HS-27A (cell line): ENCODE results near the gene IZUMO4.
"Not testable (repeated sequence)": the region's sequence is repeated elsewhere in the genome, so short reads cannot be mapped to it uniquely, and the experiment has no call there.

Source experiments
- DNase-seq: peaks from one replicate; pipeline ENCODE4 v3.0.0-alpha.2; 2012; ENCODE audit warnings: low read depth, missing footprints

Gene IZUMO4

GRCh38 chr19:2123682-2124387, 27.1 kb downstream of the IZUMO4 start:
- DNase-seq: no peak

DNA sequence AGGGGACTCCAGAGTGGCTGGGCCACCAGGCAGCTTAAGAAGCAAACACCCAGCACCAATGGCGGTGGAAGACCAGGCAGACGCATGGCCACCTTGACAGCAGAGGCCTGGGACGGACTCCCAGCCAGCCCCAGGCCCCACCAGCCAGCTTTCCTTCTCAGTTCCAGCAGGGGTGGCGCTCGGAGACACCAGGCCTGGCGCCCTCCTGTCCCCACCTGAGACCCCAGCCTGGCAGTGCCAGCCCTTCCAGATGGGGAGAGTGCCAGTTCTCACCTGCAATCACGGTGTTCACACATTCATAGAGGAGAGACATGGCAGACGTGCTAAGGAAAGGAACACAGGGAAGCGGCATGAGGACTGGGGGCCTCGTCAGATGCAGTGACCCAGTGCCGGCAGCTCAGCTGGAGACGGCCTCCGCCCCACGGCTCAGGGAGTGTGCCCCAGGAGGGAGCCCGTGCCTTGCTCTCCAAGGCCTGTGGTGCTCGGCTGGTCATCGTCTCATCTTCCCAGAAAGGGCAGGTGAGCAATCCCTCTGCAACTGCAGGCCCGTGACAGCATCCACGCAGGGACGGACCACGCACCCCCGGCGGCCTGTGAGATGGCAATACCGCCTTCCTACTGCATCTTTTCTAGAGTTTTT, 30.3 kb downstream of the IZUMO4 start:
- no peak for DNase-seq

GRCh38 chr19:2127758-2128157, 31.0 kb downstream of the IZUMO4 start:
- DNase-seq: no peak

DNA sequence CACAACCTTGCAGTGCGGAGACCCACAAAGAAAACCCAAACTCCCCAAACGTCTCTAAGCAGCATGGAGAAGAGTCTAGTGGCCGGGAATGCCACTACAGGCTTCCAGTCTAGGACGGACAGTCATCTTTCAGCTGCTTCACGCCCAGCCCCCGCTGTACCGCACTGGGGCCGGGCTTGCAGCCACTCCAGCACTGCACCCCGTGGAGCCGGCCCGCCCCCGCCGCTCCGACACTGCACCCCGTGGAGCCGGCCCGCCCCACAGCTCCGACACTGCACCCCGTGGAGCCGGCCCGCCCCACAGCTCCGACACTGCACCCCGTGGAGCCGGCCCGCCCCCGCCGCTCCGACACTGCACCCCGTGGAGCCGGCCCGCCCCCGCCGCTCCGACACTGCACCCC, 31.5 kb downstream of the IZUMO4 start:
- not testable (repeated sequence) for DNase-seq

DNA sequence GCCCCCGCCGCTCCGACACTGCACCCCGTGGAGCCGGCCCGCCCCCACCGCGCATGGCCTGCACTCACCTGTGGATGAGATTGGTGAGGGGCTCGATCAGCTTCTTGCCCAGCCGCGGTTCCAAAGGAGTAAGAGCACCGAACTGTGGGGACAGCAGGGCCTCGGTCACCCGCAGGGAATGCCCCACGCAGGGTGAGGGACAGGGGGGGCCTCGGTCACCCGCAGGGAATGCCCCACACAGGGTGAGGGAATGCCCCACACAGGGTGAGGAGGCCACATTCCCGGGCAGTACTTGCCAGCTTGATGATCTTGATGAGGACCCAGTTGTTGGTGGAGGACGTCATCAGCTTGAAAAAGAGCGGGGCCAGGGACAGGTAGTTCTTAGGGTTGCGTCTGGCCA, 32.3 kb downstream of the IZUMO4 start:
- DNase-seq: no peak

GRCh38 chr19:2129486-2129885, 32.8 kb downstream of the IZUMO4 start:
- DNase-seq: no peak

GRCh38 chr19:2129892-2130770, 33.4 kb downstream of the IZUMO4 start:
- no peak for DNase-seq

DNA sequence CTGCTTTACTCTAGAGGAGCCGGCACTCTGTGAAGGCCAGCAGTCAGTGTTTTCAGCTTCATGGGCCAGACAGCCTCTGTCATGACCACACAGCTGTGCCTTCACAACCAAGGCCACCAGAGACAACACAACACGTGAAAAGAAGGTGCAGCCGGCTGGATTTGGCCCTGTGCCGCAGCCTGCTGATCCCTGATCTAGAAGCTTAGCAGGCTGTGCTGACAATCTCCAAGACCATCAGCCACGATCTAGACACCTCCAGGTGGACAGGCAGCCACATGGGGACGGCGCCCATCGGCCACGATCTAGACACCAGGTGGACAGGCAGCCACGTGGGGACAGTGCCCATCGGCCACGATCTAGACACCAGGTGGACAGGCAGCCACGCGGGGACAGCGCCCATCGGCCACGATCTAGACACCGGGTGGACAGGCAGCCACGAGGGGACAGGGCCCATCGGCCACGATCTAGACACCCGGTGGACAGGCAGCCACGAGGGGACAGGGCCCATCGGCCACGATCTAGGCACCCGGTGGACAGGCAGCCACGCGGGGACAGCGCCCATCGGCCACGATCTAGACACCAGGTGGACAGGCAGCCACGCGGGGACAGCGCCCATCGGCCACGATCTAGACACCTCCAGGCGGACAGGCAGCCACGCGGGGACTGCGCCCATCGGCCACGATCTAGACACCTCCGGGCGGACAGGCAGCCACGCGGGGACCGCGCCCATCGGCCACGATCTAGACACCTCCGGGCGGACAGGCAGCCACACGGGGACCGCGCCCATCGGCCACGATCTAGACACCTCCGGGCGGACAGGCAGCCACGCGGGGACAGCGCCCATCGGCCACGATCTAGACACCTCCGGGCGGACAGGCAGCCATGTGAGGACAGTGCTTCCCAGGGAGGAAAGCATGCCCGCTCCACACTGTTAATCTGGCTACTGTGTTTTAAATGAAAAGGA, 34.6 kb downstream of the IZUMO4 start:
- DNase-seq: not testable (repeated sequence)

- DNase-seq: no peak
These were observed 35.5 kb downstream of the IZUMO4 start for GRCh38 chr19:2132191-2132590.

- DNase-seq: no peak
These were observed 36.2 kb downstream of the IZUMO4 start for GRCh38 chr19:2132731-2133490.

DNA sequence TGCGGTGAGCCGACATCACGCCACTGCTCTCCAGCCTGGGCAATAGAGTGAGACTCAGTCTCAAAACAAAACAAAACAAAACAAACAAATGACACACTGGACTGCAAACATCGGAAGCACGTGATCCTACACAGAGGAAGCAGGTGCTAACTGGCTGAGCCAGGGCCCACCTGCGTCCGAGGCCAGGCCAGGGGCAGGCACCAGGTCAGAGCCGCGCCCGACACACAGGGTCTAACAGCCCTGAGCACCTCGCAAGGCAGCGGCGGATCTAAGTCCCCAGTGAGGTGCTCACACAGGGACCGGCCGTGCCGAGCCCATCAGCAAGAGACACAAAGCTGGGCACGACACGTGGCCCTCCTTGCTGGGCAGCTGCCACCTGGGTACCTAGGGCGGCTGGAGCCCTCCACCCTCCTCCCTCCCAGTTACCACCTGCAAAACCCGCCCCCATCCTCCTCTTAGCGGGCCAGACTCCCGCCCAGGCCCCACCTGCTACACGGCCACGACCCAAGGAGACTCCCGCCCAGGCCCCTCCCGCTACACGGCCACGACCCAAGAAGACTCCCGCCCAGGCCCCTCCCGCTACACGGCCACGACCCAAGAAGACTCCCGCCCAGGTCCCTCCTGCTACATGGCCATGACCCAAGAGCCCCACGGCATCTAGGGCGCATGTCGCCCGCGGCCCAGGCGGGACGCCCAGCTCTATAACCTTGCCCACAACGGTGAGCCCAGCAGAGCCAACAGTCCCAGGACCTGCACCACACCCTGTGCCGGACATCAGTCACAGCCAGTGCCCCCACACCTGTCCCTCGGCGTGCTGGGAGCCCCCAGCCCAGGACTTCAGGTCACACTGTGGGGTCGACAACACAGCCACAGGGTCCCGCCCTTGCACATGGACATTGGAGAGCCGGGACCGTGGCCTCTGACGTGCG, 39.0 kb downstream of the IZUMO4 start:
- DNase-seq: no peak

GRCh38 chr19:2136796-2137195, 40.1 kb downstream of the IZUMO4 start:
- no peak for DNase-seq

- DNase-seq: no peak
These were observed 41.5 kb downstream of the IZUMO4 start for GRCh38 chr19:2138061-2138728.

- no peak for DNase-seq
These were observed 42.8 kb downstream of the IZUMO4 start for GRCh38 chr19:2139385-2140137.

DNA sequence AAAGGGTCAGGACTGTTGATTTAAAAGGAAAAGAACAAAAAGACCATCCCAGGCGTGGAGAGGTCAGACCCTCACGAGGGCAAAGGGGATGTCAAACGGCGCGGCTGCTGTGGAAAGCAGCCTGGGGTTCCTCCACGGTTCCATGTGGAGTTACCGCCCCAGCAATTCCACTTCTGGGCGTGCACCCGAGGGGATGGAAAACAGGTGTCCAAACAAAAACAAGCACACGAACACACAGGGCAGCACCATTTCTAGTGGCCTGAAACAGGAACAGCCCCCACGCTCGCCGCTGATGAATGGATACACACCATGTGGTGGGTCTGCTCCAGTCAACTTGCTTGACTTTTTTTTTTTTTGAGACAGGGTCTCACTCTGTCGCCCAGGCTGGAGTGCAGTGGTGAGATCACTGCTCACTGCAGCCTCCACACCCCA, 43.4 kb downstream of the IZUMO4 start:
- no peak for DNase-seq

DNA sequence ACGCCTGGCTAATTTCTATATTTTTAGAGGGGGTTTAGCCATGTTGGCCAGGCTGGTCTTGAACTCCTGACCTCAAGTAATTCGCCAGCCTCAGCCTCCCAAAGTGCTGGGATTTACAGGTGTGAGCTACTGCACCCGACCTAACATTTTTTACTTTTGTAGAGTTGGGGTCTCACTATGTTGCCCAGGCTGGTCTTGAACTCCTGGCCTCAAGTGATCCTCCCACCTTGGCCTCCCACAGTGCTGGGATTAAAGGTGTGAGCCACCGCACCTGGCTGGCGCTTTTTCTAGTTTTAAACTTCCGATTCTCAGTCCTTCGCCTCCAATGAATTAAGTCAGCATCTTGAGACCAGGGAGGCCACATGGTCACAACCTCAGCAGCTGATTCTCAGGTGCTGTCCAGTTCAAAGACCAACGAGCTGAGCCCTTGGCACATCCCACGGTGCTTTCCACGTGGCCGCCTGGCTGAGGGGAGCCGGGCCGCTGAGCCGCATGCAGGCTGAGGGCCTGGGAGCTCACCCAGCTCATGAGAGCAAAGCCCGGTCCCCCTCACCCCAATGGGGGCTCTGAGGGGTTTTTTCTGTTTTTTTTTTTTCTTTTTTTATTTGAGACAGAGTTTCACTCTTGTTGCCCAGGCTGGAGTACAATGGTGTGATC, 45.6 kb downstream of the IZUMO4 start:
- DNase-seq: no peak

GRCh38 chr19:2144190-2144589, 47.5 kb downstream of the IZUMO4 start:
- DNase-seq: no peak

DNA sequence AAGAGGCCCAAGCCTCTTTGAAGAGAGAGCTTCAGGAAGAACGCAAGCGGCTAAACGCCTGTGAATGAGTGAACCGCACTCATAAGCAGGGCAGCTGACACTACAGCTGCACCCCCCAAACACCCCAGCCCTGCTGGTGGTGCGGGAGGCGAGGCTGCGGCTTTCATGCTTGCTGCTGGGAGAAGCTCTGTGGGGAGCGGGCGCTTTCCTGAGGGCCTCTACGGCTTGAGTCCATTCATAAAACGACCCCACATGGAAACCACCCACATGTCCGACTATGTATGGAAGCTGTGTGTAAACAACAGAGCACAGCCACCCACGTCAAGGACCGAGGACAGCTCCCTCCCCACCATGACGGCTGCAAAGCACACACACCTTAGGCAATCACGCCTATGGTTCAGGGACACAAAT, 49.1 kb downstream of the IZUMO4 start:
- no peak for DNase-seq
